GM10847 (cell line): ENCODE measurements around the gene NEUROG1.

Experiments
- POLR2A ChIP-seq: IDR thresholded peaks from 2 replicates; pipeline ENCODE4 v1.6.1; 2011; ENCODE audit not compliant: insufficient read length; ENCODE audit errors: extremely low read depth

Gene NEUROG1

DNA sequence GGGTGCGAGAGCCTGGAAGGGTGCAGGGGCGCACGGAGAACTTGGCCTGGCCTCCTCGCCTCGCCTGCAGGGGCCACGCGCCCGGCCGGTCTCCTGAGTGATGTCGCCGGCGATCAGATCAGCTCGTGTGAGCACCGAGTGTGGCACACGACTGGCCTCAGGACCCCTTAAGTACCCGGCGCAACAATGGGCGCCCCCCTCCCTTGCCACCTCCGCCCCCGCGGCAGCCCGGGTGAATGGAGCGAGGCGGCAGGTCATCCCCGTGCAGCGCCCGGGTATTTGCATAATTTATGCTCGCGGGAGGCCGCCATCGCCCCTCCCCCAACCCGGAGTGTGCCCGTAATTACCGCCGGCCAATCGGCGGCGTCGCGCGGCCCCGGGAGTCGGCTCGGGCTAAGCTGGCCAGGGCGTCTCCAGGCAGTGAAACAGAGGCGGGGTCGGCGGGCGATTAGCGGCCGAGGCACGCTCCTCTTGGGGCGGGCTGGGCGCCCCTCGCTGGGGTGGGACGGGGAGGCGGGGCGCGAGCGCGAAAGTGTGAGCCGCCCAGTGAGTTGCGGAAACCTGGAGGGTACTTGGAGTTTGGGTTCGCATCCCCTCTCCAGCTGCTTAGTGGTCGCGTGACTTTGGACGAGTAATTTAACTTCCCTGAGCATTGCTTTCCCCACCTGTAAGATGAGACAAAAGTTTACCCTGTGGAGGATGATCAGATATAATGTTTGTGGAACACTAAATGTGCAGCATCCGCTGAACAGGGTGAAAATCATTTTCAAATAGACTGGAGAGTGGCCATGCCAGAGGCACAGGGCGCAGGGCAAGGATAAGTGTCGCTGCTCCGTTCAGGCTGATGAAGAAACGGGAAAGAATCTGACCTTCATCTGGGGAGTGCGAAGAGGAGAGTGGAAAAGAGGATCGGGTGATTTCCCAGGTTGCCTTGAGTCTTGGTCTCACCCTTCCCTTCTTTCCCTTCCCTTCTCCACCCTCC is at the start of gene NEUROG1:
NEUROG1 (minus strand) TSS at position 145 of the 982 bp plus-strand sequence. CDS start 274 bp downstream, outside the sequence.
- no peak for TF ChIP-seq POLR2A

GRCh38 chr5:135584918-135585317 is 49.2 kb upstream of the NEUROG1 start:
- no peak for TF ChIP-seq POLR2A

- TF ChIP-seq POLR2A, result no peak
Observed at GRCh38 chr5:135584276-135584675, 48.5 kb upstream of the NEUROG1 start.

GRCh38 chr5:135582099-135582781 is 46.5 kb upstream of the NEUROG1 start:
- TF ChIP-seq POLR2A, result no peak

DNA sequence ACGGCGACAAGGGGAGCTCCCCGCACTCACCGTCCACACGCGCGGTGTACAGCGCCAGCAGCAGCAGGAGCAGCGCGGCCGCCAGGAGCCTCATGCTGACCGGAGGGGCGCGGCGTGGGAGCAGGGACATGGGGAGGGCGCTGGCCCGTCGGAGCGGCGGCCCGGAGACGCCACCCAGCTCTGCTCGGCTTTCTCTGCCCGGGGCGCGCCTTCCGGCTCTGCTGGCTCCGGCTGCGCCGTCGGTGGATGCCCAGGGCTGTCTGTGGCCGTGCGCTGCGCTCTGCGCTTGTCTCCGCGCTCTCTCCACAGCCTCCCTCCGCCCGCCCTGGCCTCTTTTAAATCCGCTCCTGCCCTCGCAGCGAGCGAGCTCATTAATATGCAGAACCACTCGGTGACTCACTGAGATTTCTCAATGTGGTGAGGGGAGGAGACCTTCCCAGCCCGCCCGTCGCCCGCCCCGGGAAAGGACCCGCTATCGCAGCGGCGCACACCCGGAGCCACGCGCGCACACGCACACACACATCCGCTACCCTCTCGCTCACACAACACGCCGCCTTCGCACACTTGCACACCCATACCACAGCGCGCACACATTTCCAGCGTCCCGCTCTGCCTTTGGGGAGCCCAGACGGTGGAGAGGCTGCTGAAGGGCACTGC is 43.0 kb upstream of the NEUROG1 start, which contains the start of gene CXCL14:
CXCL14 (minus strand) TSS at position 307 of the 657 bp plus-strand sequence; CDS start at position 94, 213 bp downstream.
- no peak for TF ChIP-seq POLR2A

- TF ChIP-seq POLR2A, result no peak
Observed at GRCh38 chr5:135578305-135578684, 42.5 kb upstream of the NEUROG1 start.

- TF ChIP-seq POLR2A, result no peak
Observed at GRCh38 chr5:135577421-135577820, 41.7 kb upstream of the NEUROG1 start.

GRCh38 chr5:135576075-135576599 is 40.4 kb upstream of the NEUROG1 start:
- TF ChIP-seq POLR2A, result no peak

- TF ChIP-seq POLR2A, result no peak
Observed at GRCh38 chr5:135574493-135574892, 38.7 kb upstream of the NEUROG1 start.

- no peak for TF ChIP-seq POLR2A
Observed at GRCh38 chr5:135571902-135572301, 36.1 kb upstream of the NEUROG1 start.

DNA sequence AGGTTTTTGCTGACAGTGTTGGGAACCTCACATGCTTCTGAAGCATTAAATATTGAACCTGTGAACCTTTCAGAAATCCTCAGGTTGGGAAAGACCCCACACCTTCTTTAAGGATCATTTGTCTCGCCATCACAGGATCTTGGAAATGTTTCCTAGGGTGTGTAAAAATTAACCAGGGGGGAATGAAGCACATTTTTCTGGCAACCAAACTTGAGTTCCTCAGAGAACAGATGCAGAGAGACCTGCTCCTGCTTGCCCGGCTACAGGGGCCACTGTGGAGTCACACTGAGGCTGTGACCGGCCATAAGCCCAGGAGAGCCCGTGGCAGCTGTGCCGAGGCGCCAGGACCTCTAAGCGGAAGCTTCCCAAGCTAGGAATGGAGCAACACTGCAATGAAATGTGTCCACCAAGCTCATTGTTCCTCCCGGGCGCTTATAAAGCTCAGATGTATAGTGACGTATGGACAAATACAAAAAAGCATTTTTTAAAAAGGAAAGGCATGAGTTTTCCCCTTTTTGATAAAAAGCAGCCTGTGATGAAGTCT is 35.4 kb upstream of the NEUROG1 start:
- no peak for TF ChIP-seq POLR2A

- no peak for TF ChIP-seq POLR2A
Observed at GRCh38 chr5:135570453-135570764, 34.6 kb upstream of the NEUROG1 start.

DNA sequence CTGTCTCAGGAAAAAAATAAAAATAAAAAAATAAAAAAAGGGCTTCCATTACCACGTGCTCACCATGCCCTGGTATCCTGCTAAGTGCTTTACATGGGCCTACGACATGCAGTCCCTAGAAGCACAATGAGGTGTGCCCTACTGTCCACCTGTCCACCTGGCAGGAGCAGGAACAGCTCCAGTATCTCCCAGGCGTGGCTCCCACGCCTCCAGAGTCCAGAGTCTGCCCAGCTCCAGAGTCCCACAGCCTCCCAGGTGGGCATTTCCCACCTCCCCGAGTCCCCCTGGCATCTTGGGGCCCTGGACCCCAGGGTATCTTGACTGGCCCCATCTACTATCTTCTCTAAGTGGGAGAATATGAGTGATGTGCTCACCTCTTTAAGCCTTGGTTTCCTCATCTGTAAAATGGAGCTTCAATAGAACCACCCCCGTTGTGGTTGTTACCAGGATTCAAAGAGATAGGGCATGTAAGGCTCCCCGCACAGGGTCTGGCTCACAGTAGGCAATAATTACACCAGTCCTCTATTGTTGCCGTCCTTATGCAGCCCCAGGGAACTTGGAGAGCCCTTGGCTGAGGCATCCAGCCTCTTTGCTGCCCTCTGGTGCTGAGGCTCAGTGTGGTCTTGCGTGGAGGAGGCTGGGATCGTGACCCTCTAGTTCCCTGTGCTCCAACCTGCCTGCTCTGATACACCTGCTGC is 34.1 kb upstream of the NEUROG1 start:
- no peak for TF ChIP-seq POLR2A

GRCh38 chr5:135568923-135569360 is 33.2 kb upstream of the NEUROG1 start:
- TF ChIP-seq POLR2A, result no peak

GRCh38 chr5:135568246-135568645 is 32.5 kb upstream of the NEUROG1 start:
- no peak for TF ChIP-seq POLR2A

DNA sequence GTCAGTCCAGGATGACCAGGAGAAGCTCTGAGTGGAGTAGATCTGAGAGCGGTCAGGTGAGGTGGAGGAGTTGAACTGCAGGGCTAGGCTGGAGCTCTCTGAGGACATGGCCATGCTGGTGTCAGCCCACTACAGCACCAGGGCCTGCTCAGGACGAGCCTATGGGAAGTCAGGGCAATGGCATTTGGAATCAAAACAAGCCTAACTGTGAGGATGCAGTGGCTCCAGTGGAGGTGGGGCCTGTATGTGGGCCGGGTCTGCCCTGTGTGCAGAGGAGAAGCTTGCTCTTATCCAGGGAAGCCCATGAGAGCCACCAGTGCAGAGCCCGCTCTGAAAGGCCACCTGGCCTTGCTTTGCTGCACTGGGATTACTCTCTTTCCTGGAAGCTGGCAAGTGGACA is 31.9 kb upstream of the NEUROG1 start:
- no peak for TF ChIP-seq POLR2A
